Measurements from ENCODE around the gene INPP5D.

DNA sequence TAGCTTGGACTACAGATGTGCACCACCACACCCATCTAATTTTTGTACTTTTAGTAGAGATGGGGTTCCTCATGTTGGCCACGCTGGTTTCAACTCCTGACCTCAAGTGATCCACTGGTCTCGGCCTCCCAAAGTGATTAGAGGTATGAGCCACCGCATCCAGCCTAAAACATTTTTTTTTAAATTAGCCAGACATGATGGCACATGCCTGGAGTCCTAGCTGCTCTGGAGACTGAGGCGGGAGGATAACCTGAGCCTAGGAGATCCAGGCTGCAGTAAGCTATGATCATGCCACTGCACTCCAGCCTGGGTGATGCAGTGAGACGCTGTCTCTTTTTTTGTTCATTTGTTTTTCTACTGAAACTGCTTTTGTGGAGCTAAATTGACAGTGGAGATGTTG, 126.7 kb downstream of the INPP5D start:
- TF ChIP-seq, protein P1, sequence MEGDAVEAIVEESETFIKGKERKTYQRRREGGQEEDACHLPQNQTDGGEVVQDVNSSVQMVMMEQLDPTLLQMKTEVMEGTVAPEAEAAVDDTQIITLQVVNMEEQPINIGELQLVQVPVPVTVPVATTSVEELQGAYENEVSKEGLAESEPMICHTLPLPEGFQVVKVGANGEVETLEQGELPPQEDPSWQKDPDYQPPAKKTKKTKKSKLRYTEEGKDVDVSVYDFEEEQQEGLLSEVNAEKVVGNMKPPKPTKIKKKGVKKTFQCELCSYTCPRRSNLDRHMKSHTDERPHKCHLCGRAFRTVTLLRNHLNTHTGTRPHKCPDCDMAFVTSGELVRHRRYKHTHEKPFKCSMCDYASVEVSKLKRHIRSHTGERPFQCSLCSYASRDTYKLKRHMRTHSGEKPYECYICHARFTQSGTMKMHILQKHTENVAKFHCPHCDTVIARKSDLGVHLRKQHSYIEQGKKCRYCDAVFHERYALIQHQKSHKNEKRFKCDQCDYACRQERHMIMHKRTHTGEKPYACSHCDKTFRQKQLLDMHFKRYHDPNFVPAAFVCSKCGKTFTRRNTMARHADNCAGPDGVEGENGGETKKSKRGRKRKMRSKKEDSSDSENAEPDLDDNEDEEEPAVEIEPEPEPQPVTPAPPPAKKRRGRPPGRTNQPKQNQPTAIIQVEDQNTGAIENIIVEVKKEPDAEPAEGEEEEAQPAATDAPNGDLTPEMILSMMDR (conservative IDR thresholded peaks at IDR 0.05 in 1 of 2, IDR thresholded peaks at IDR 0.05 in 1 of 2; ENCODE audit: low read depth in 1 of 2, low read length in 2 of 2), result no peak
- TF ChIP-seq EZH2 (IDR thresholded peaks at IDR 0.05; ENCODE audit: low read length, missing control alignments), result no peak

Measured in fibroblast of lung (primary cell).